ENCODE results near the gene ATG9A. TPM values are rescaled to one million over a fixed set of nuclear protein-coding genes. Genes with fewer than 3 reads are reported as not detected.

The ATG9A gene
- total and polyA plus RNA-seq, 9 of the 15 experiments (the other 6 are each of a cell fraction or from before 2014, with no cell fraction given) = 0.25 to 65.6 (median 23.4) TPM

DNA sequence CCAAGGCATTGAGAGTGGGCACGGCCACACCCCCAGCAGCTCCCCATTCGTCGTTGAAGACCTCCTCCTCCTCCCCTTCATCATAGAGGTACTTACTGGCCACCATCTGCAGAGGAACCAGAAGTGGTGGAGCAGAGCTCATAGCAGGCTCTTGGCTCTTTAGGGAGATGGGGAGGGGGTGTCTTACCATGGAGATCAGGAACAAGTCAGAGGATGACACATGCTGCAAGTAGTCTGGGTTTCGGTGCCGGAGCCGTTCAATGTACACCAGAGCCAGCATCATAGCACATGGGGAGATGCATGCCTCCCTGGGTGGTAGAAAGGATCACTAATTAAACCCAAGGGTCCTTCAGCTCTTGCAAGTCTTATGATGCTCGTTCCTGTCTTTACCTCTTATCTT, 54.6 kb downstream of the ATG9A start (continued):
- TF ChIP-seq, protein P1, sequence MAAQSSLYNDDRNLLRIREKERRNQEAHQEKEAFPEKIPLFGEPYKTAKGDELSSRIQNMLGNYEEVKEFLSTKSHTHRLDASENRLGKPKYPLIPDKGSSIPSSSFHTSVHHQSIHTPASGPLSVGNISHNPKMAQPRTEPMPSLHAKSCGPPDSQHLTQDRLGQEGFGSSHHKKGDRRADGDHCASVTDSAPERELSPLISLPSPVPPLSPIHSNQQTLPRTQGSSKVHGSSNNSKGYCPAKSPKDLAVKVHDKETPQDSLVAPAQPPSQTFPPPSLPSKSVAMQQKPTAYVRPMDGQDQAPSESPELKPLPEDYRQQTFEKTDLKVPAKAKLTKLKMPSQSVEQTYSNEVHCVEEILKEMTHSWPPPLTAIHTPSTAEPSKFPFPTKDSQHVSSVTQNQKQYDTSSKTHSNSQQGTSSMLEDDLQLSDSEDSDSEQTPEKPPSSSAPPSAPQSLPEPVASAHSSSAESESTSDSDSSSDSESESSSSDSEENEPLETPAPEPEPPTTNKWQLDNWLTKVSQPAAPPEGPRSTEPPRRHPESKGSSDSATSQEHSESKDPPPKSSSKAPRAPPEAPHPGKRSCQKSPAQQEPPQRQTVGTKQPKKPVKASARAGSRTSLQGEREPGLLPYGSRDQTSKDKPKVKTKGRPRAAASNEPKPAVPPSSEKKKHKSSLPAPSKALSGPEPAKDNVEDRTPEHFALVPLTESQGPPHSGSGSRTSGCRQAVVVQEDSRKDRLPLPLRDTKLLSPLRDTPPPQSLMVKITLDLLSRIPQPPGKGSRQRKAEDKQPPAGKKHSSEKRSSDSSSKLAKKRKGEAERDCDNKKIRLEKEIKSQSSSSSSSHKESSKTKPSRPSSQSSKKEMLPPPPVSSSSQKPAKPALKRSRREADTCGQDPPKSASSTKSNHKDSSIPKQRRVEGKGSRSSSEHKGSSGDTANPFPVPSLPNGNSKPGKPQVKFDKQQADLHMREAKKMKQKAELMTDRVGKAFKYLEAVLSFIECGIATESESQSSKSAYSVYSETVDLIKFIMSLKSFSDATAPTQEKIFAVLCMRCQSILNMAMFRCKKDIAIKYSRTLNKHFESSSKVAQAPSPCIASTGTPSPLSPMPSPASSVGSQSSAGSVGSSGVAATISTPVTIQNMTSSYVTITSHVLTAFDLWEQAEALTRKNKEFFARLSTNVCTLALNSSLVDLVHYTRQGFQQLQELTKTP (IDR thresholded peaks at IDR 0.05; ENCODE audit: low read depth in 1 of 2, partially characterized antibody in 2 of 2) = no peak
- TF ChIP-seq HES1 (IDR thresholded peaks at IDR 0.05; ENCODE audit: low read depth) = no peak
- no peak for TF ChIP-seq NCOA2 (IDR thresholded peaks at IDR 0.05; ENCODE audit: partially characterized antibody in 2 of 2)
- no peak for TF ChIP-seq MLX (CRISPR knock-in tag; conservative IDR thresholded peaks at IDR 0.05)
- no peak for TF ChIP-seq CHAMP1 (IDR thresholded peaks at IDR 0.05)
- TF ChIP-seq POU5F1 (IDR thresholded peaks at IDR 0.05; ENCODE audit: borderline replicate concordance, low read depth, low read length, partially characterized antibody) = no peak
- no peak for TF ChIP-seq FOSL1 (tag; conservative IDR thresholded peaks at IDR 0.05)
- TF ChIP-seq BRD4 (IDR thresholded peaks at IDR 0.05) = no peak
- TF ChIP-seq MCM2 (IDR thresholded peaks at IDR 0.05; ENCODE audit: low read depth) = no peak
- no peak for TF ChIP-seq PTTG1 (tag; IDR thresholded peaks at IDR 0.05; ENCODE audit: low read depth)
- no peak for TF ChIP-seq EZH2 (IDR thresholded peaks at IDR 0.05; ENCODE audit: borderline replicate concordance, low read depth, low read length)
- no peak for TF ChIP-seq ETV5 (CRISPR knock-in tag; IDR thresholded peaks at IDR 0.05; ENCODE audit: low read depth)
- TF ChIP-seq ZBTB5 (IDR thresholded peaks at IDR 0.05) = no peak
- no peak for TF ChIP-seq HNRNPH1 (optimal IDR thresholded peaks at IDR 0.05; ENCODE audit: low read depth, low read length)
